OCI-LY1 (cell line): ENCODE measurements around the gene GUK1.

Experiments
- H2AFZ ChIP-seq: fragments of 200-600 bp; sonication (generic), shearing (Covaris generic); 2 replicates; pipeline ENCODE4 v1.6.0; 2014; ENCODE audit warnings: antibody characterized with exemption, mild to moderate bottlenecking, low read length
- H3F3A ChIP-seq: fragments of 200-600 bp; sonication (generic), shearing (Covaris generic); 2 replicates; pipeline ENCODE4 v1.6.0; 2014; ENCODE audit warnings: mild to moderate bottlenecking, antibody characterized with exemption, low read length, moderate library complexity; ENCODE audit not compliant: insufficient read depth
- H3K27ac ChIP-seq: fragments of 200-600 bp; sonication (generic); 2 replicates; pipeline ENCODE4 v1.5.1; 2014; ENCODE audit warnings: low read length, mixed run types, mild to moderate bottlenecking, low read depth; ENCODE audit not compliant: poor library complexity, severe bottlenecking
- H3K27me3 ChIP-seq: fragments of 200-600 bp; sonication (generic); 2 replicates; pipeline ENCODE4 v1.6.0; 2014; ENCODE audit warnings: antibody characterized with exemption, mild to moderate bottlenecking, low read length, moderate library complexity; ENCODE audit not compliant: insufficient read depth
- H3K36me3 ChIP-seq: fragments of 200-600 bp; sonication (generic); 2 replicates; pipeline ENCODE4 v1.6.1; 2014; ENCODE audit warnings: mild to moderate bottlenecking, antibody characterized with exemption, low read length, moderate library complexity, mixed read lengths; ENCODE audit not compliant: insufficient read depth
- H3K4me1 ChIP-seq: fragments of 200-600 bp; sonication (generic); 2 replicates; pipeline ENCODE4 v1.5.1; 2014; ENCODE audit warnings: mild to moderate bottlenecking, low read length, moderate library complexity; ENCODE audit not compliant: insufficient read depth, severe bottlenecking
- H3K4me2 ChIP-seq: fragments of 200-600 bp; sonication (generic), shearing (Covaris generic); 2 replicates; pipeline ENCODE4 v1.6.1; 2014; ENCODE audit warnings: low read length
- H3K4me3 ChIP-seq: fragments of 200-600 bp; sonication (generic); 2 replicates; pipeline ENCODE4 v1.5.1; 2014; ENCODE audit warnings: low read length, low read depth, mild to moderate bottlenecking, mixed read lengths; ENCODE audit not compliant: poor library complexity, severe bottlenecking
- H3K79me2 ChIP-seq: fragments of 200-600 bp; shearing (Covaris generic); 2 replicates; pipeline ENCODE4 v1.6.1; 2016; ENCODE audit warnings: mixed run types, low read length, mixed read lengths; ENCODE audit not compliant: insufficient read depth
- H3K9ac ChIP-seq: fragments of 200-600 bp; sonication (generic), shearing (Covaris generic); 2 replicates; pipeline ENCODE4 v1.6.1; 2014; ENCODE audit warnings: mild to moderate bottlenecking, low read length, mixed read lengths
- H3K9me2 ChIP-seq: fragments of 200-600 bp; sonication (generic), shearing (Covaris generic); 2 replicates; pipeline ENCODE4 v1.6.1; 2014; ENCODE audit warnings: low read depth, mild to moderate bottlenecking, low read length, mixed read lengths
- H3K9me3 ChIP-seq: fragments of 200-600 bp; shearing (Covaris generic); 2 replicates; pipeline ENCODE4 v1.6.1; 2014; ENCODE audit warnings: low read length, mixed read lengths
- H4K20me1 ChIP-seq: fragments of 200-600 bp; sonication (generic), shearing (Covaris generic); 2 replicates; pipeline ENCODE4 v1.6.0; 2016; ENCODE audit warnings: mild to moderate bottlenecking, low read length; ENCODE audit not compliant: insufficient read depth
- EZH2 ChIP-seq: fragments of 200-600 bp; sonication (generic), shearing (Covaris generic); IDR thresholded peaks from 2 replicates; pipeline ENCODE4 v1.8.0; 2017; ENCODE audit warnings: borderline replicate concordance, mixed run types, mild to moderate bottlenecking, antibody characterized with exemption, low read length, moderate library complexity, mixed read lengths
- TF ChIP-seq, protein P1 (sequence below): fragments of 200-600 bp; sonication (generic), shearing (Covaris generic); IDR thresholded peaks from 2 replicates; pipeline ENCODE4 v1.5.1; 2017; ENCODE audit warnings: mild to moderate bottlenecking, antibody characterized with exemption, low read length, moderate library complexity, mixed read lengths

GUK1 gene

DNA sequence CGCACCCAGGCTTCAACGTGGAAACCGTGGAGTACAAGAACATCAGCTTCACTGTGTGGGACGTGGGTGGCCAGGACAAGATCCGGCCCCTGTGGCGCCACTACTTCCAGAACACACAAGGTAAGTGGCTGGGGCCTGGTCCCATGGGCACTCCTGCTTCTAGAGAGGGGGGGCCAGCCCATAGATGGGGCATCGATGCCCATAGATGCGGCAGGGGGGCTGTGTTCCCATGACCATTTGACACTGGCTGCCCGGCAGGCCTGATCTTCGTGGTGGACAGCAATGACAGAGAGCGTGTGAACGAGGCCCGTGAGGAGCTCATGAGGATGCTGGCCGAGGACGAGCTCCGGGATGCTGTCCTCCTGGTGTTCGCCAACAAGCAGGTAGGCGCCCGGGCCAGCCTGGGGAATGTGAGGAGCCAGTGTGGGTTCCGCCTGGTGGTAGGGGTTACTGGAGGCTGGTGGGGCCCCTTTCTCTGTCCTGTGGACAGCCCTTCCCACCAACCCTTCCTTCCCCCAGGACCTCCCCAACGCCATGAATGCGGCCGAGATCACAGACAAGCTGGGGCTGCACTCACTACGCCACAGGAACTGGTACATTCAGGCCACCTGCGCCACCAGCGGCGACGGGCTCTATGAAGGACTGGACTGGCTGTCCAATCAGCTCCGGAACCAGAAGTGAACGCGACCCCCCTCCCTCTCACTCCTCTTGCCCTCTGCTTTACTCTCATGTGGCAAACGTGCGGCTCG, 42.6 kb upstream of the GUK1 start:
- TF ChIP-seq, protein P1, sequence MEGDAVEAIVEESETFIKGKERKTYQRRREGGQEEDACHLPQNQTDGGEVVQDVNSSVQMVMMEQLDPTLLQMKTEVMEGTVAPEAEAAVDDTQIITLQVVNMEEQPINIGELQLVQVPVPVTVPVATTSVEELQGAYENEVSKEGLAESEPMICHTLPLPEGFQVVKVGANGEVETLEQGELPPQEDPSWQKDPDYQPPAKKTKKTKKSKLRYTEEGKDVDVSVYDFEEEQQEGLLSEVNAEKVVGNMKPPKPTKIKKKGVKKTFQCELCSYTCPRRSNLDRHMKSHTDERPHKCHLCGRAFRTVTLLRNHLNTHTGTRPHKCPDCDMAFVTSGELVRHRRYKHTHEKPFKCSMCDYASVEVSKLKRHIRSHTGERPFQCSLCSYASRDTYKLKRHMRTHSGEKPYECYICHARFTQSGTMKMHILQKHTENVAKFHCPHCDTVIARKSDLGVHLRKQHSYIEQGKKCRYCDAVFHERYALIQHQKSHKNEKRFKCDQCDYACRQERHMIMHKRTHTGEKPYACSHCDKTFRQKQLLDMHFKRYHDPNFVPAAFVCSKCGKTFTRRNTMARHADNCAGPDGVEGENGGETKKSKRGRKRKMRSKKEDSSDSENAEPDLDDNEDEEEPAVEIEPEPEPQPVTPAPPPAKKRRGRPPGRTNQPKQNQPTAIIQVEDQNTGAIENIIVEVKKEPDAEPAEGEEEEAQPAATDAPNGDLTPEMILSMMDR = no peak
- TF ChIP-seq EZH2 = no peak
- Histone ChIP-seq H3K4me2 (no peak overlapping the region), H3K4me3 (no peak overlapping the region), H3K9me2 (no peaks in the 10 kb centered on the region), H3K27me3 (no peaks in the 10 kb centered on the region), H3F3A (peaks cover 9% of the 10 kb centered on the region), H3K9me3 (peaks cover 14% of the 10 kb centered on the region), H3K4me1 (peaks cover 11% of the 10 kb centered on the region), H3K27ac (no peak overlapping the region), H2AFZ (no peak overlapping the region), H3K9ac (no peak overlapping the region), H3K36me3 (peaks cover 89% of the 10 kb centered on the region), H4K20me1 (no peaks in the 10 kb centered on the region), H3K79me2 (peaks cover 44% of the 10 kb centered on the region)

DNA sequence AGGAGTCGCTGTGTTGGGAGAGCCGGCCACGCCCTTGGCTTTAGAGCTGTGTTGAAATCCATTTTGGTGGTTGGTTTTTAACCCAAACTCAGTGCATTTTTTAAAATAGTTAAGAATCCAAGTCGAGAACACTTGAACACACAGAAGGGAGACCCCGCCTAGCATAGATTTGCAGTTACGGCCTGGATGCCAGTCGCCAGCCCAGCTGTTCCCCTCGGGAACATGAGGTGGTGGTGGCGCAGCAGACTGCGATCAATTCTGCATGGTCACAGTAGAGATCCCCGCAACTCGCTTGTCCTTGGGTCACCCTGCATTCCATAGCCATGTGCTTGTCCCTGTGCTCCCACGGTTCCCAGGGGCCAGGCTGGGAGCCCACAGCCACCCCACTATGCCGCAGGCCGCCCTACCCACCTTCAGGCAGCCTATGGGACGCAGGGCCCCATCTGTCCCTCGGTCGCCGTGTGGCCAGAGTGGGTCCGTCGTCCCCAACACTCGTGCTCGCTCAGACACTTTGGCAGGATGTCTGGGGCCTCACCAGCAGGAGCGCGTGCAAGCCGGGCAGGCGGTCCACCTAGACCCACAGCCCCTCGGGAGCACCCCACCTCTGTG, 41.7 kb upstream of the GUK1 start:
- Histone ChIP-seq H2AFZ (no peak overlapping the region), H3K9ac (no peak overlapping the region), H3K27ac (no peak overlapping the region), H3K4me2 (no peak overlapping the region), H3K9me3 (peaks cover 14% of the 10 kb centered on the region), H3K36me3 (peaks cover 80% of the 10 kb centered on the region), H3K4me3 (no peak overlapping the region), H3K79me2 (peaks cover 35% of the 10 kb centered on the region), H3K4me1 (peaks cover 12% of the 10 kb centered on the region), H3K9me2 (no peaks in the 10 kb centered on the region), H3K27me3 (no peaks in the 10 kb centered on the region), H4K20me1 (no peaks in the 10 kb centered on the region), H3F3A (peaks cover 9% of the 10 kb centered on the region)
- no peak for TF ChIP-seq EZH2
- TF ChIP-seq, protein P1 = no peak

DNA sequence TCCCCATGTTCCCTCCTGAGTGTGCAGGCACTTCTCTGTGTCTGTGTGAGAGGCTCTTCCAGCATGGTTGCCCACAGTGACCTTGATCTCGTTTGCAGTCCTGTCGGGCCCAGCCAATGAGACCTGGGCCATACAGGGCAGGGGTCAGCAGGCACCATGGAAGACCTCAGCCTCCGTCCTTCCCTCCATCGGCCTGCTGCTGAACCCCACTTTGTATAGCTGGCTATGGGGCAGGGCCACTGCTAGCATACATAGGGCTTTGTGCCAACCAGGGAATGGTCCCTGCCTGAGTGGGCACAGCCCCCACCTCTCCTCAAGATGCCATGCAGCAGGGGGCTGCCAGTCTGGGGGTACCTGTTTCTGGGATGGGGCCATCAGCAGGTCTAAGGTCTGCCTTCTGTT, 40.7 kb upstream of the GUK1 start:
- Histone ChIP-seq H3K27me3 (no peaks in the 10 kb centered on the region), H4K20me1 (no peaks in the 10 kb centered on the region), H3K4me2 (no peak overlapping the region), H3K79me2 (peaks cover 26% of the 10 kb centered on the region), H3K4me1 (peaks cover 21% of the 10 kb centered on the region), H3K36me3 (peaks cover 71% of the 10 kb centered on the region), H3F3A (peaks cover 9% of the 10 kb centered on the region), H3K9ac (no peak overlapping the region), H3K4me3 (no peak overlapping the region), H3K9me2 (no peaks in the 10 kb centered on the region), H3K9me3 (peaks cover 14% of the 10 kb centered on the region), H3K27ac (no peak overlapping the region), H2AFZ (no peak overlapping the region)
- TF ChIP-seq, protein P1 = no peak
- TF ChIP-seq EZH2 = no peak
